HCT116 (cell line): Measurements from ENCODE around the gene SLC6A12. TPM values are rescaled to one million over a fixed set of nuclear protein-coding genes. Genes with fewer than 3 reads are reported as not detected.

Experiments used
- ATAC-seq: fragments of 200-7000 bp; cut with Tn5 transposase; 2 replicates; pipeline ENCODE4 v1.9.1; 2020; ENCODE audit warnings: mild to moderate bottlenecking, moderate library complexity
- BruUV-seq: library from RNA; stranded (reverse); fragments of 400-500 nt; replicated peaks from 2 replicates; lab custom pipeline; 2021; lab: Mats Ljungman, UMichigan
- CTCF ChIA-PET: fragments of 300-600 bp; sonication (Branson Sonifier 250); formaldehyde crosslinking; loops from one replicate; lab custom pipeline; 2021; ENCODE audit warnings: antibody characterized with exemption; lab: Charles Lee
- POLR2A ChIA-PET: fragments of 300-600, 350-600 bp; sonication (Branson Sonifier 250); formaldehyde crosslinking; loops from one replicate; lab custom pipeline; 2021; ENCODE audit warnings: antibody characterized with exemption; lab: Charles Lee
- RAD21 ChIA-PET, 2 experiments: fragments of 300-600 bp; sonication (Branson Sonifier 250); formaldehyde crosslinking; loops; one replicate each; lab custom pipeline; 2023; ENCODE audit warnings: low total read pairs in 2 of 2; ENCODE audit not compliant: uncharacterized antibody in 2 of 2, unreplicated experiment in 2 of 2, low non-redundant PET in 1 of 2; lab: Charles Lee
- DNase-seq: peaks from one replicate; pipeline ENCODE4 v3.0.0-alpha.2; 2010; ENCODE audit warnings: low read depth, low spot score
- H2AFZ ChIP-seq: fragments of 200-600 bp; shearing (Covaris generic), sonication (generic); 2 replicates; pipeline ENCODE4 v1.6.1; 2017; ENCODE audit warnings: low read depth, mixed run types, mixed read lengths, antibody characterized with exemption, low read length; ENCODE audit not compliant: poor library complexity, severe bottlenecking
- H3K27ac ChIP-seq: 2 replicates; pipeline ENCODE4 v1.5.1; 2012; ENCODE audit warnings: low read depth, low read length
- H3K27me3 ChIP-seq: fragments of 200-600 bp; sonication (generic); 2 replicates; pipeline ENCODE4 v1.6.1; 2016; ENCODE audit warnings: mixed run types, low read length, mixed read lengths; ENCODE audit not compliant: insufficient read depth
- H3K36me3 ChIP-seq, 2 experiments: fragments of 200-500 bp in 1 of 2; fragments of 200-600 bp in 1 of 2; sonication (Bioruptor generic) in 1 of 2; sonication (generic) in 1 of 2; 2 replicates each; pipeline versions ENCODE4 v1.5.1 to v1.6.1; 2014 to 2016; ENCODE audit warnings: low read length in 2 of 2, inconsistent platforms in 1 of 2, mixed read lengths in 1 of 2, mixed run types in 1 of 2; ENCODE audit not compliant: insufficient read depth in 2 of 2, control insufficient read depth in 1 of 2
- H3K4me1 ChIP-seq, 2 experiments: fragments of 200-600 bp in 1 of 2; sonication (generic) in 1 of 2; 2 replicates each; pipeline versions ENCODE4 v1.5.1 to v1.6.1; 2012 to 2017; ENCODE audit warnings: low read length in 2 of 2, inconsistent platforms in 1 of 2, mild to moderate bottlenecking in 1 of 2, mixed read lengths in 1 of 2, mixed run types in 1 of 2, moderate library complexity in 1 of 2; ENCODE audit not compliant: insufficient read depth in 2 of 2, control insufficient read depth in 1 of 2
- H3K4me2 ChIP-seq: fragments of 200-600 bp; sonication (generic); 2 replicates; pipeline ENCODE4 v1.6.1; 2017; ENCODE audit warnings: mixed run types, low read length, mixed read lengths
- H3K4me3 ChIP-seq, 2 experiments: fragments of 200-600 bp in 1 of 2; sonication (generic) in 1 of 2; replicated peaks in 1 of 2; 2 replicates each; pipeline ENCODE4 v1.5.1; 2011 to 2016; ENCODE audit warnings: low read length in 2 of 2, control low read depth in 1 of 2, low read depth in 1 of 2, mild to moderate bottlenecking in 1 of 2, mixed read lengths in 1 of 2, mixed run types in 1 of 2
- H3K79me2 ChIP-seq: fragments of 200-600 bp; sonication (generic); 2 replicates; pipeline ENCODE4 v1.6.1; 2017; ENCODE audit warnings: mild to moderate bottlenecking, mixed run types, low read length, moderate library complexity, mixed read lengths; ENCODE audit not compliant: insufficient read depth
- H3K9ac ChIP-seq: fragments of 200-600 bp; sonication (generic); 2 replicates; pipeline ENCODE4 v1.6.1; 2016; ENCODE audit warnings: low read length, mixed read lengths
- H3K9me2 ChIP-seq: fragments of 200-600 bp; sonication (generic), shearing (Covaris generic); 2 replicates; pipeline ENCODE4 v1.6.1; 2017; ENCODE audit warnings: mixed run types, mild to moderate bottlenecking, moderate library complexity; ENCODE audit not compliant: insufficient read depth
- H3K9me3 ChIP-seq, 2 experiments: fragments of 200-500 bp in 1 of 2; fragments of 200-600 bp in 1 of 2; sonication (Bioruptor generic) in 1 of 2; sonication (generic) in 1 of 2; 2 replicates each; pipeline ENCODE4 v1.6.1; 2014 to 2017; ENCODE audit warnings: low read length in 2 of 2, mixed read lengths in 2 of 2, inconsistent platforms in 1 of 2, low read depth in 1 of 2, mild to moderate bottlenecking in 1 of 2, mixed run types in 1 of 2, moderate library complexity in 1 of 2; ENCODE audit not compliant: control insufficient read depth in 1 of 2, insufficient read depth in 1 of 2
- H4K20me1 ChIP-seq: fragments of 200-600 bp; sonication (generic), shearing (Covaris generic); 2 replicates; pipeline ENCODE4 v1.6.1; 2017; ENCODE audit warnings: mixed run types, mild to moderate bottlenecking, moderate library complexity; ENCODE audit not compliant: insufficient read depth
- CBX3 ChIP-seq: IDR thresholded peaks from 2 replicates; pipeline ENCODE4 v1.6.1; 2012; ENCODE audit warnings: low read depth
- EGR1 ChIP-seq: IDR thresholded peaks from 2 replicates; pipeline ENCODE4 v1.6.1; 2012; ENCODE audit warnings: low read depth
- FOSL1 ChIP-seq: IDR thresholded peaks from 2 replicates; pipeline ENCODE4 v1.6.1; 2012; ENCODE audit warnings: low read depth
- POLR2A ChIP-seq: IDR thresholded peaks from 2 replicates; pipeline ENCODE4 v1.7.0; 2011; ENCODE audit warnings: borderline replicate concordance; ENCODE audit not compliant: insufficient read depth, insufficient read length; ENCODE audit errors: extremely low read depth
- RAD21 ChIP-seq: IDR thresholded peaks from 2 replicates; pipeline ENCODE4 v1.6.1; 2012; ENCODE audit warnings: low read depth, mild to moderate bottlenecking
- SIN3A ChIP-seq: IDR thresholded peaks from 2 replicates; pipeline ENCODE4 v1.6.1; 2012; ENCODE audit warnings: low read depth
- SRF ChIP-seq: IDR thresholded peaks from 2 replicates; pipeline ENCODE4 v1.6.1; 2012; ENCODE audit warnings: low read depth
- TCF7L2 ChIP-seq: IDR thresholded peaks from 2 replicates; pipeline ENCODE4 v1.7.0; 2011; ENCODE audit warnings: borderline replicate concordance, inconsistent platforms; ENCODE audit not compliant: insufficient read depth, insufficient read length; ENCODE audit errors: extremely low read depth
- YY1 ChIP-seq: IDR thresholded peaks from 2 replicates; pipeline ENCODE4 v1.6.1; 2011; ENCODE audit warnings: low read length, low read depth, moderate library complexity, mild to moderate bottlenecking; ENCODE audit not compliant: insufficient replicate concordance; ENCODE audit errors: extremely low read depth
- ZBTB33 ChIP-seq: IDR thresholded peaks from 2 replicates; pipeline ENCODE4 v1.6.1; 2011; ENCODE audit warnings: mild to moderate bottlenecking, low read length, moderate library complexity; ENCODE audit not compliant: insufficient replicate concordance; ENCODE audit errors: extremely low read depth
- intact Hi-C: fragments of 100-400 bp; cut with micrococcal nuclease; formaldehyde crosslinking; loops from 2 replicates; pipeline ENCODE4 v1.10.0; 2022
- total RNA-seq: library from RNA; stranded (reverse); gene quantifications from one replicate; pipeline ENCODE4 v1.2.1, GENCODE V29; 2021; ENCODE audit not compliant: unreplicated experiment
- TF ChIP-seq, protein P1 (sequence below): IDR thresholded peaks from 2 replicates; pipeline ENCODE4 v1.6.1; 2012
- TF ChIP-seq, protein P2 (sequence below): IDR thresholded peaks from 2 replicates; pipeline ENCODE4 v1.6.1; 2012
- TF ChIP-seq, protein P3 (sequence below): IDR thresholded peaks from 2 replicates; pipeline ENCODE4 v1.6.1; 2012; ENCODE audit warnings: low read depth

Gene SLC6A12
- total RNA-seq, 1 experiment from 2014 or later = 0.64 TPM

DNA sequence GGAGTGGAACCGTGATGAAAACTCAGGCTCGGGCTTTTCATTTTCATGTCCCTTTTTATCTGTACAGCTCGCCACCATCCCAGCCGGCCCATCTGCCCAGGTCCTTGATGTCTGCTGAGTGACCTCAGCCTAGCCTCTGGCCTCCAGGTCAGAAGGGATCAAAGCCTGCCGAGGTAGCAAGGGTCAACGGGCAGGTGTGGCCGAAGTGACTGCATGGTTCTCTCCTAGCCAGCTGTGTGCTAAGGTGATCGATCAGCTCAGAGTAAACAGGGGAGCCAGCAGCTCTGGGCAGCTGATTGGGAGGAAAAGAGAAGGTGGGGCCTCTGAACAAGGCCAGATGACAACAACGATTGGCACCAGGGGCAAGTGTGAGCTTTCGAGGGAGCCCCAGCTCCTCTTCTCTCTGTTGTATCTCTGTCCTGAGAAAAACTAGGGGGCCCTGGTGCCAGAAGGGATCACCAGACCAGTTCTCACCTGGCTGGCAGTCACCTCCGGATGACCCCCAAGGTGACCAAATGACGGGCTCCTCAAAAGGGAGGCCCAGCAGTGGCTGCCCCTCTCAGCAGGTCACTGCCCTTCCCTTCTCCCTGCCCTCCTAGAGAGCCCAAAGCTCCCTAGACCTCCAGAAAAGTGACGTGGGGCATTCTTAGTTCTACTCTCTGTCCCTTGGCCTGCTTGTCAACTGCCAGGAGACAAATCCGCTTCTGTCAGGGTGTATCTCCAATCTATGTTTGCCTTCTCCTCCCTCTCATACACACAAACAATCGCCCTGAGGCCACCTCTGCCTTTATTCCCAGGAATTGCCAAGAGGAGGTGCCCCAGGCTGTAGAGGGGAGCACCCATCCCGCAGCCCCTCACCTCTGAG is 3.4 kb downstream of the SLC6A12 start:
- H3K4me3 ChIP-seq = no peak overlapping the region
- intact Hi-C loops = no loop called here
- H3K27me3 ChIP-seq = no peaks in the 10 kb centered on the region; the same call in 1 of the 2 replicates
- H3K27ac ChIP-seq = no peak overlapping the region
- H3K9ac ChIP-seq = no peak overlapping the region
- no peak for TF ChIP-seq RAD21
- TF ChIP-seq TCF7L2 = no peak
- TF ChIP-seq CBX3 = no peak
- TF ChIP-seq POLR2A = no peak
- no peak for TF ChIP-seq SIN3A
- TF ChIP-seq, all 23 proteins: peak for 0
- Histone ChIP-seq H3K79me2 (no peaks in the 10 kb centered on the region), H4K20me1 (no peaks in the 10 kb centered on the region), H2AFZ (no peak overlapping the region), H3K4me2 (no peak overlapping the region), H3K4me1 (no peaks in the 10 kb centered on the region), H3K9me3 (no peaks in the 10 kb centered on the region), H3K9me2 (no peaks in the 10 kb centered on the region), H3K36me3 (no peaks in the 10 kb centered on the region)
- no TSS peak for BruUV-seq
- ChIA-PET RAD21 (no interaction called here), POLR2A (no interaction called here), CTCF (interaction anchor here (1.3 kb wide), 1 partner anchor 9 kb away, joined by 4 read pairs; no protein-coding TSS in a partner anchor)
- no peak for ATAC-seq
- no peak for DNase-seq

- no peaks in the 10 kb centered on the region; the same call in 1 of the 2 replicates for H3K27me3 ChIP-seq
- POLR2A ChIA-PET = no interaction called here
- RAD21 ChIA-PET = no interaction called here
- no peaks in the 10 kb centered on the region for H3K9me3 ChIP-seq
- no peak overlapping the region for H3K27ac ChIP-seq
- H3K79me2 ChIP-seq = no peaks in the 10 kb centered on the region
- CTCF ChIA-PET = interaction anchor here (1.3 kb wide), 1 partner anchor 10 kb away, joined by 4 read pairs; no protein-coding TSS in a partner anchor
- H3K9ac ChIP-seq = no peak overlapping the region
- no peaks in the 10 kb centered on the region for H4K20me1 ChIP-seq
- H3K36me3 ChIP-seq = no peaks in the 10 kb centered on the region
- no peak overlapping the region for H3K4me3 ChIP-seq
- no TSS peak for BruUV-seq
- intact Hi-C loops = no loop called here
- H3K9me2 ChIP-seq = no peaks in the 10 kb centered on the region
- no peak overlapping the region for H3K4me2 ChIP-seq
- no peak overlapping the region for H2AFZ ChIP-seq
- no peak for DNase-seq
- no peaks in the 10 kb centered on the region for H3K4me1 ChIP-seq
- ATAC-seq = no peak
- no peak for TF ChIP-seq FOSL1
- no peak for TF ChIP-seq SRF
- TF ChIP-seq, protein P1, sequence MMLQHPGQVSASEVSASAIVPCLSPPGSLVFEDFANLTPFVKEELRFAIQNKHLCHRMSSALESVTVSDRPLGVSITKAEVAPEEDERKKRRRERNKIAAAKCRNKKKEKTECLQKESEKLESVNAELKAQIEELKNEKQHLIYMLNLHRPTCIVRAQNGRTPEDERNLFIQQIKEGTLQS = no peak
- no peak for TF ChIP-seq EGR1
- TF ChIP-seq, protein P2, sequence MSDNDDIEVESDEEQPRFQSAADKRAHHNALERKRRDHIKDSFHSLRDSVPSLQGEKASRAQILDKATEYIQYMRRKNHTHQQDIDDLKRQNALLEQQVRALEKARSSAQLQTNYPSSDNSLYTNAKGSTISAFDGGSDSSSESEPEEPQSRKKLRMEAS = no peak
- TF ChIP-seq, protein P3, sequence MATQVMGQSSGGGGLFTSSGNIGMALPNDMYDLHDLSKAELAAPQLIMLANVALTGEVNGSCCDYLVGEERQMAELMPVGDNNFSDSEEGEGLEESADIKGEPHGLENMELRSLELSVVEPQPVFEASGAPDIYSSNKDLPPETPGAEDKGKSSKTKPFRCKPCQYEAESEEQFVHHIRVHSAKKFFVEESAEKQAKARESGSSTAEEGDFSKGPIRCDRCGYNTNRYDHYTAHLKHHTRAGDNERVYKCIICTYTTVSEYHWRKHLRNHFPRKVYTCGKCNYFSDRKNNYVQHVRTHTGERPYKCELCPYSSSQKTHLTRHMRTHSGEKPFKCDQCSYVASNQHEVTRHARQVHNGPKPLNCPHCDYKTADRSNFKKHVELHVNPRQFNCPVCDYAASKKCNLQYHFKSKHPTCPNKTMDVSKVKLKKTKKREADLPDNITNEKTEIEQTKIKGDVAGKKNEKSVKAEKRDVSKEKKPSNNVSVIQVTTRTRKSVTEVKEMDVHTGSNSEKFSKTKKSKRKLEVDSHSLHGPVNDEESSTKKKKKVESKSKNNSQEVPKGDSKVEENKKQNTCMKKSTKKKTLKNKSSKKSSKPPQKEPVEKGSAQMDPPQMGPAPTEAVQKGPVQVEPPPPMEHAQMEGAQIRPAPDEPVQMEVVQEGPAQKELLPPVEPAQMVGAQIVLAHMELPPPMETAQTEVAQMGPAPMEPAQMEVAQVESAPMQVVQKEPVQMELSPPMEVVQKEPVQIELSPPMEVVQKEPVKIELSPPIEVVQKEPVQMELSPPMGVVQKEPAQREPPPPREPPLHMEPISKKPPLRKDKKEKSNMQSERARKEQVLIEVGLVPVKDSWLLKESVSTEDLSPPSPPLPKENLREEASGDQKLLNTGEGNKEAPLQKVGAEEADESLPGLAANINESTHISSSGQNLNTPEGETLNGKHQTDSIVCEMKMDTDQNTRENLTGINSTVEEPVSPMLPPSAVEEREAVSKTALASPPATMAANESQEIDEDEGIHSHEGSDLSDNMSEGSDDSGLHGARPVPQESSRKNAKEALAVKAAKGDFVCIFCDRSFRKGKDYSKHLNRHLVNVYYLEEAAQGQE = no peak
- TF ChIP-seq YY1 = no peak
- no peak for TF ChIP-seq ZBTB33
Measured at GRCh38 chr12:209851-210250, 4.1 kb downstream of the SLC6A12 start.
